Coronary artery (tissue), 2 donors: ENCODE measurements around the gene SEMA6B.

ENCODE experiments used
- DNase-seq: peaks from one replicate; pipeline ENCODE4 v3.0.0-alpha.2; 2017; ENCODE audit warnings: low spot score
- H3K27ac ChIP-seq, 2 donors: fragments of 200-600 bp; sonication (generic); one replicate each; pipeline ENCODE4 v1.5.1; 2016 to 2019
- H3K4me3 ChIP-seq: fragments of 200-600 bp; sonication (generic); 2 replicates; pipeline ENCODE4 v1.5.1; 2016; ENCODE audit warnings: mild to moderate bottlenecking, moderate library complexity
- TF ChIP-seq, protein P1 (sequence below): fragments of 200-600 bp; sonication (generic); IDR thresholded peaks from one replicate; pipeline ENCODE4 v1.5.1; 2019; ENCODE audit warnings: antibody characterized with exemption

The SEMA6B gene

DNA sequence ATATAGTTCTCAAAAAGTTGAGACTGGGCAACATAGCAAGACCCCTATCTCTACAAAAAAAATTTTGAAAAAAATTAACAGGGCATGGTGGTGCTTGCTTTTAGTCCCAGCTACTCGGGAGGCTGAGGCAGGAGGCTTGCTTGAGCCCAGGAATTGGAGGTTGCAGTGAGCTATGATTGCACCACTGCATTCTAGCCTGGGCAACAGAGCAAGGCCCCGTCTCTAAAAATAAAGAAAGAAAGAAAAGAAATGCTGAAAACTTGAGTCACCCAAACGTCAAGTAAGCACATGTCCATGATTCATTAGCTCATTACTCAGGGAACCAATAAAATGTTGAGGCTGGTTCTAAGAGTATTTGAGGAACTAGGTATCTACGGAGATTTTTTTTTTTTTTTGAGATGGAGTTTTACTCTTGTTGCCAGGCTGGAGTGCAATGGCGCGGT, 33.9 kb upstream of the SEMA6B start:
- DNase-seq, result no peak
- Histone ChIP-seq H3K4me3 (no peak overlapping the region), H3K27ac (no peak overlapping the region)
- TF ChIP-seq, protein P1, sequence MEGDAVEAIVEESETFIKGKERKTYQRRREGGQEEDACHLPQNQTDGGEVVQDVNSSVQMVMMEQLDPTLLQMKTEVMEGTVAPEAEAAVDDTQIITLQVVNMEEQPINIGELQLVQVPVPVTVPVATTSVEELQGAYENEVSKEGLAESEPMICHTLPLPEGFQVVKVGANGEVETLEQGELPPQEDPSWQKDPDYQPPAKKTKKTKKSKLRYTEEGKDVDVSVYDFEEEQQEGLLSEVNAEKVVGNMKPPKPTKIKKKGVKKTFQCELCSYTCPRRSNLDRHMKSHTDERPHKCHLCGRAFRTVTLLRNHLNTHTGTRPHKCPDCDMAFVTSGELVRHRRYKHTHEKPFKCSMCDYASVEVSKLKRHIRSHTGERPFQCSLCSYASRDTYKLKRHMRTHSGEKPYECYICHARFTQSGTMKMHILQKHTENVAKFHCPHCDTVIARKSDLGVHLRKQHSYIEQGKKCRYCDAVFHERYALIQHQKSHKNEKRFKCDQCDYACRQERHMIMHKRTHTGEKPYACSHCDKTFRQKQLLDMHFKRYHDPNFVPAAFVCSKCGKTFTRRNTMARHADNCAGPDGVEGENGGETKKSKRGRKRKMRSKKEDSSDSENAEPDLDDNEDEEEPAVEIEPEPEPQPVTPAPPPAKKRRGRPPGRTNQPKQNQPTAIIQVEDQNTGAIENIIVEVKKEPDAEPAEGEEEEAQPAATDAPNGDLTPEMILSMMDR, result no peak

- no peak overlapping the region for H3K4me3 ChIP-seq
- TF ChIP-seq, protein P1, result no peak
- no peak for DNase-seq
- H3K27ac ChIP-seq, result no peak overlapping the region
Observed at GRCh38 chr19:4592445-4592844, 33.0 kb upstream of the SEMA6B start.

DNA sequence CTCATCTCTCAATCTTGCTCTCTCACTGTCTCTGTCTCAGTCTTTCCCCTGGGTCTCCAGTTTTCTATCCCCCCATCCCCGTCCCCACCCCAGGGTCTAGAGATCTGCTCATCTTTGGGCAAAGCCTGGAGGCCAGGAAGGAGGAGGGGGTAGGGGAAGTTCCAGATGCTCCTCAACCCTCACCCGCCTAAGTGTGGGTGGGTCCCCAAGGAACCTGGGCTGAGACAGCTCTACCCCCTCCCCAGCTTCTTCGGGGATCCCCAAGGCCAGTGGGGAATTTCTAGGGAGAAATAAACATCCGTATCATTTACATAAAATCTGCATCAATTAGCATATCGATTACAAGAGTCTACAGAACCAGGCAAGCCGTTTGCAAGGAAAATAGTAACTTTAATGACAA, 31.8 kb upstream of the SEMA6B start:
- TF ChIP-seq, protein P1, result no peak
- H3K27ac ChIP-seq, result no peak overlapping the region
- DNase-seq, result no peak
- no peak overlapping the region for H3K4me3 ChIP-seq

- H3K4me3 ChIP-seq, result no peak overlapping the region
- no peak overlapping the region for H3K27ac ChIP-seq
- DNase-seq, result no peak
- TF ChIP-seq, protein P1, result no peak
Observed at GRCh38 chr19:4590559-4590958, 31.1 kb upstream of the SEMA6B start.

- DNase-seq, result no peak
- no peak overlapping the region for H3K27ac ChIP-seq
- TF ChIP-seq, protein P1, result no peak
- H3K4me3 ChIP-seq, result no peak overlapping the region
Observed at GRCh38 chr19:4589579-4590410, 30.3 kb upstream of the SEMA6B start.

- TF ChIP-seq, protein P1, result no peak
- Histone ChIP-seq H3K4me3 (no peak overlapping the region), H3K27ac (no peak overlapping the region)
- DNase-seq, result no peak
Observed at GRCh38 chr19:4588291-4588761, 28.8 kb upstream of the SEMA6B start.

DNA sequence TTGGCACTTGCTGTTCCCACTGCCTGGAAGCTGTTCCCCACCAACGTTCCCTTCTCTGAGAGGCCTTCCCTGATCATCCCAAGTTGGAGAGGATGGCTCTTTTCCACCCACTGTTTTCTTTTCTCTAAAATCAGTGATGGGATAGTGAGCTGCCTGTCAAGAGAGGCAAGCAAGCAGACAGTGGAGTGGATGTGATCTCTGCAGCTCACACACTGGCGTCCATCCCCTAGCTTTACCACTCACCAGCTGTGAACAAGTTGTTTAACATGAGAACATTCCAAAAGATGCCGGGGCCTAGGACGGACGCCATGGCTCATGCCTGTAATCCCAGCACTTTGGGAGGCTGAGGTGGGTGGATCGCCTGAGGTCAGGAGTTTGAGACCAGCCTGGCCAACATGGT, 28.0 kb upstream of the SEMA6B start:
- TF ChIP-seq, protein P1, result no peak
- no peak overlapping the region for H3K4me3 ChIP-seq
- no peak for DNase-seq

More for the DNA sequence above, 28.0 kb upstream of the SEMA6B start:
- H3K27ac ChIP-seq, result no peak overlapping the region
